ENCODE data around the gene GDF15. TPM values are rescaled to one million over a fixed set of nuclear protein-coding genes. Genes with fewer than 3 reads are reported as not detected.

The GDF15 gene
- total RNA-seq, 1 experiment from 2014 or later = 425 TPM

- ChIA-PET CTCF (no interaction called here), RAD21 (ENCODE audit: low non-redundant PET in 1 of 2, low total read pairs in 2 of 2, uncharacterized antibody in 2 of 2, unreplicated experiment in 2 of 2) (no interaction called here), POLR2A (no interaction called here)
- H2AFZ ChIP-seq (ENCODE audit: low read depth, low read length, poor library complexity, severe bottlenecking) = no peak overlapping the region
- no peak for DNase-seq (ENCODE audit: low read depth, low spot score)
- TF ChIP-seq YY1 (IDR thresholded peaks at IDR 0.05; ENCODE audit: extremely low read depth, insufficient replicate concordance, low read depth, low read length) (no peak), RAD21 (IDR thresholded peaks at IDR 0.05; ENCODE audit: low read depth) (no peak), TCF7L2 (IDR thresholded peaks at IDR 0.05; ENCODE audit: borderline replicate concordance, extremely low read depth, insufficient read depth, insufficient read length) (no peak), ZFX (IDR thresholded peaks at IDR 0.05) (no peak), SIN3A (IDR thresholded peaks at IDR 0.05; ENCODE audit: low read depth) (no peak)
- H3K4me3 ChIP-seq (replicated peaks in 1 of 2; ENCODE audit: low read depth in 1 of 2, low read length in 2 of 2) = no peak overlapping the region
- no peaks in the 10 kb centered on the region for H3K27me3 ChIP-seq (ENCODE audit: insufficient read depth, low read length)
- no peaks in the 10 kb centered on the region for H4K20me1 ChIP-seq (ENCODE audit: insufficient read depth)
- intact Hi-C loops (cut with micrococcal nuclease) = no loop called here
- peaks cover 0 to 5% of the 10 kb centered on the region in 2 experiments; a peak in 2 of 4 replicates for H3K36me3 ChIP-seq (ENCODE audit: control insufficient read depth in 1 of 2, insufficient read depth in 2 of 2, low read length in 2 of 2)
- H3K9me3 ChIP-seq (ENCODE audit: control insufficient read depth in 1 of 2, insufficient read depth in 1 of 2, low read depth in 1 of 2, low read length in 2 of 2) = no peaks in the 10 kb centered on the region
- no peak overlapping the region for H3K9ac ChIP-seq (ENCODE audit: low read length)
- BruUV-seq (replicated peaks) = no TSS peak
- H3K9me2 ChIP-seq (ENCODE audit: insufficient read depth) = no peaks in the 10 kb centered on the region
- peak overlapping the region; percentile 22; the same call in 1 of the 2 replicates for H3K27ac ChIP-seq (ENCODE audit: low read depth, low read length)
- no peak for ATAC-seq
- peaks cover 10 to 27% of the 10 kb centered on the region in 2 experiments; a peak in 3 of 4 replicates for H3K4me1 ChIP-seq (ENCODE audit: control insufficient read depth in 1 of 2, insufficient read depth in 2 of 2, low read length in 2 of 2)
- H3K4me2 ChIP-seq (ENCODE audit: low read length) = no peak overlapping the region
- H3K79me2 ChIP-seq (ENCODE audit: insufficient read depth, low read length) = peaks cover 49% of the 10 kb centered on the region
Measured at GRCh38 chr19:18427080-18427742, 41.3 kb downstream of the GDF15 start.

GRCh38 chr19:18427743-18428113 is 41.8 kb downstream of the GDF15 start:
- CTCF ChIA-PET = no interaction called here
- RAD21 ChIA-PET (ENCODE audit: low non-redundant PET in 1 of 2, low total read pairs in 2 of 2, uncharacterized antibody in 2 of 2, unreplicated experiment in 2 of 2) = no interaction called here
- H3K27ac ChIP-seq (ENCODE audit: low read depth, low read length) = no peak overlapping the region
- no peaks in the 10 kb centered on the region for H3K27me3 ChIP-seq (ENCODE audit: insufficient read depth, low read length)
- H3K4me1 ChIP-seq (ENCODE audit: control insufficient read depth in 1 of 2, insufficient read depth in 2 of 2, low read length in 2 of 2) = peaks cover 10 to 28% of the 10 kb centered on the region in 2 experiments; a peak in 3 of 4 replicates
- POLR2A ChIA-PET = no interaction called here
- H3K9me3 ChIP-seq (ENCODE audit: control insufficient read depth in 1 of 2, insufficient read depth in 1 of 2, low read depth in 1 of 2, low read length in 2 of 2) = no peaks in the 10 kb centered on the region
- H4K20me1 ChIP-seq (ENCODE audit: insufficient read depth) = no peaks in the 10 kb centered on the region
- no peak overlapping the region for H3K4me2 ChIP-seq (ENCODE audit: low read length)
- BruUV-seq (replicated peaks) = no TSS peak
- ATAC-seq (no peak), DNase-seq (ENCODE audit: low read depth, low spot score) (no peak)
- peaks cover 0 to 5% of the 10 kb centered on the region in 2 experiments; a peak in 2 of 4 replicates for H3K36me3 ChIP-seq (ENCODE audit: control insufficient read depth in 1 of 2, insufficient read depth in 2 of 2, low read length in 2 of 2)
- intact Hi-C loops (cut with micrococcal nuclease) = no loop called here
- peaks cover 44% of the 10 kb centered on the region for H3K79me2 ChIP-seq (ENCODE audit: insufficient read depth, low read length)
- no peak overlapping the region for H3K9ac ChIP-seq (ENCODE audit: low read length)
- no peak overlapping the region for H3K4me3 ChIP-seq (replicated peaks in 1 of 2; ENCODE audit: low read depth in 1 of 2, low read length in 2 of 2)
- no peaks in the 10 kb centered on the region for H3K9me2 ChIP-seq (ENCODE audit: insufficient read depth)
- H2AFZ ChIP-seq (ENCODE audit: low read depth, low read length, poor library complexity, severe bottlenecking) = no peak overlapping the region
- no peak for TF ChIP-seq ELF1 (IDR thresholded peaks at IDR 0.05; ENCODE audit: borderline replicate concordance, low read depth)
- no peak for TF ChIP-seq CEBPB (IDR thresholded peaks at IDR 0.05; ENCODE audit: low read depth)
- TF ChIP-seq SIN3A (IDR thresholded peaks at IDR 0.05; ENCODE audit: low read depth) = no peak
- TF ChIP-seq REST (IDR thresholded peaks at IDR 0.05; ENCODE audit: low read depth) = no peak
- TF ChIP-seq EZH2 (IDR thresholded peaks at IDR 0.05) = no peak
- TF ChIP-seq ATF3 (IDR thresholded peaks at IDR 0.05) = no peak
- TF ChIP-seq POLR2AphosphoS5 (IDR thresholded peaks at IDR 0.05; ENCODE audit: low read depth, low read length) = no peak
- TF ChIP-seq EGR1 (IDR thresholded peaks at IDR 0.05; ENCODE audit: low read depth) = no peak
- TF ChIP-seq ZNF274 (IDR thresholded peaks at IDR 0.05; ENCODE audit: low read depth, low read length) = no peak
- TF ChIP-seq POLR2A (IDR thresholded peaks at IDR 0.05; ENCODE audit: borderline replicate concordance, extremely low read depth, insufficient read depth, insufficient read length) = no peak
- TF ChIP-seq ZBTB33 (IDR thresholded peaks at IDR 0.05; ENCODE audit: extremely low read depth, insufficient replicate concordance, low read length) = no peak
- TF ChIP-seq ZFX (IDR thresholded peaks at IDR 0.05) = no peak

Measured in HCT116 (cell line).